ENCODE measurements around the gene MYL6B. TPM values are rescaled to one million over a fixed set of nuclear protein-coding genes. Genes with fewer than 3 reads are reported as not detected.

The MYL6B gene
- total RNA-seq, 4 donors from 2014 or later = 28.5 to 39.4 (median 33.6) TPM

DNA sequence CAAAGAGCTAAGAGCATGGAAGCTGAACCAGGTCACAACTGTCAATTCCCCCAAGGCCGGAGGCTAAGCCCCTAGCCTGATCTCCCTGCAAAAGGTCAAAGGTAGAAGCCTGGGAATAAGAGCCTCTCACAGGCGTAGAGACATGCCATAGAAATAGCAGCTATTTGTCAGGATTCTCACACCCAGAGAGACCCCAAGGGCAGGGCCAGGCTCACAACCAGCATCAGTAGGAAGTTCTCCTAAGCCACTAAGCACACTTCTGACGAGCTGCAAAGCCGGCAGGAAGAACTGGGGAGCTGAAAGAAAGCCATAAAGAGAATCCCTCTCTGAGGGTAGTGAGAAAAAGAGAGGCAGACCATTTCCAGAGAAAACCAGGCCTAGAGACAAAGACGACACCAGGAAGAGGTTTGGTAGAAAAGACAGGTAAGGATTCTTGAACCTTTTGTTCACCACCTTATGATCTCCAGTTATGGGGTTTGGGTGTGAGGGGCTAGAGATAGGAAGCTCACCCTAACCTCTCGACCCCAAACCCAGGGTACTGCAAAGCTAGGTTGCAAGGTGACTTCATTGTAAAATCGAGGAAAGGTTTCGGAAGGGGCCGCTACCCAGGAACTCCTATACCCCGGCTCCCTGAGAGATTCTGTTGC lies 35.9 kb downstream of the MYL6B start:
- TF ChIP-seq EP300 (IDR thresholded peaks at IDR 0.05) (no peak), POLR2A (IDR thresholded peaks at IDR 0.05; ENCODE audit: low read depth) (no peak), POLR2AphosphoS5 (IDR thresholded peaks at IDR 0.05) (no peak)
- TF ChIP-seq, protein P1, sequence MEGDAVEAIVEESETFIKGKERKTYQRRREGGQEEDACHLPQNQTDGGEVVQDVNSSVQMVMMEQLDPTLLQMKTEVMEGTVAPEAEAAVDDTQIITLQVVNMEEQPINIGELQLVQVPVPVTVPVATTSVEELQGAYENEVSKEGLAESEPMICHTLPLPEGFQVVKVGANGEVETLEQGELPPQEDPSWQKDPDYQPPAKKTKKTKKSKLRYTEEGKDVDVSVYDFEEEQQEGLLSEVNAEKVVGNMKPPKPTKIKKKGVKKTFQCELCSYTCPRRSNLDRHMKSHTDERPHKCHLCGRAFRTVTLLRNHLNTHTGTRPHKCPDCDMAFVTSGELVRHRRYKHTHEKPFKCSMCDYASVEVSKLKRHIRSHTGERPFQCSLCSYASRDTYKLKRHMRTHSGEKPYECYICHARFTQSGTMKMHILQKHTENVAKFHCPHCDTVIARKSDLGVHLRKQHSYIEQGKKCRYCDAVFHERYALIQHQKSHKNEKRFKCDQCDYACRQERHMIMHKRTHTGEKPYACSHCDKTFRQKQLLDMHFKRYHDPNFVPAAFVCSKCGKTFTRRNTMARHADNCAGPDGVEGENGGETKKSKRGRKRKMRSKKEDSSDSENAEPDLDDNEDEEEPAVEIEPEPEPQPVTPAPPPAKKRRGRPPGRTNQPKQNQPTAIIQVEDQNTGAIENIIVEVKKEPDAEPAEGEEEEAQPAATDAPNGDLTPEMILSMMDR (IDR thresholded peaks at IDR 0.05) = no peak
- 13% methylated on average over 9 of the region's 10 CpGs for WGBS
- peak overlapping the region; percentile 92 to 97 (median 96) for H3K27ac ChIP-seq (replicated peaks in 1 of 4)
- intact Hi-C loops (cut with DNase I) = loop anchor here (2.0 to 10.0 kb wide), 3 partner anchors 61 to 277 kb away; partner anchors contain the start of genes SPRYD4 and ZC3H10
- no peak for DNase-seq (ENCODE audit: extremely low spot score)
- H3K4me1 ChIP-seq = peaks cover 20 to 40% (median 34%) of the 10 kb centered on the region in 4 donors
- H3K9me3 ChIP-seq = no peaks in the 10 kb centered on the region
- no peaks in the 10 kb centered on the region for H3K27me3 ChIP-seq
- peaks cover 24 to 41% (median 35%) of the 10 kb centered on the region in 4 donors for H3K36me3 ChIP-seq
- peak overlapping the region; percentile 77 to 95 (median 88) for H3K4me3 ChIP-seq

DNA sequence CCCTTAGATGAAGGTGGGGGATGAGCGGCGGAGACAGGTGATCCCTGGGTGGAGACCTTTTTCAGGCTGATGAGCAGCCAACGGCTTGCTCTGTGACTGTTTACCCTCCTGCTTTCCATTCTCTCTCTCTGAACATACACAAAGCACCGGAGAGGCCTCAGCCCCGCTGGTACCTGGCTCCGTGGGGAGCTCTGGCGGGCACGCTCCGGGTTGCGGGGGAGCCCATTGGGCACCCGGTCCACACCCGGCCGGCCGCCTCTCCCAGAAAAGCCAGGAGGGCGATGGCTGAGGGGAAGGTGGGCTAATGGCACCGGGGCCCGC lies 36.4 kb downstream of the MYL6B start:
- H3K27ac ChIP-seq (replicated peaks in 1 of 4) = peak overlapping the region; percentile 92 to 97 (median 96)
- DNase-seq (ENCODE audit: extremely low spot score) = no peak
- H3K27me3 ChIP-seq = no peaks in the 10 kb centered on the region
- no CpG with 5 or more reads among the region's 17 CpGs for WGBS
- TF ChIP-seq, protein P1 (IDR thresholded peaks at IDR 0.05) = no peak
- no peak for TF ChIP-seq POLR2AphosphoS5 (IDR thresholded peaks at IDR 0.05)
- no peak for TF ChIP-seq EP300 (IDR thresholded peaks at IDR 0.05)
- no peak for TF ChIP-seq POLR2A (IDR thresholded peaks at IDR 0.05; ENCODE audit: low read depth)
- peak overlapping the region; percentile 77 to 95 (median 88) for H3K4me3 ChIP-seq
- peaks cover 20 to 40% (median 34%) of the 10 kb centered on the region in 4 donors for H3K4me1 ChIP-seq
- no peaks in the 10 kb centered on the region for H3K9me3 ChIP-seq
- intact Hi-C loops (cut with DNase I) = loop anchor here (2.0 to 10.0 kb wide), 3 partner anchors 62 to 276 kb away; partner anchors contain the start of genes SPRYD4 and ZC3H10
- peaks cover 19 to 36% (median 30%) of the 10 kb centered on the region in 4 donors for H3K36me3 ChIP-seq

- Histone ChIP-seq H3K36me3 (peaks cover 13 to 30% (median 25%) of the 10 kb centered on the region in 4 donors), H3K27me3 (no peaks in the 10 kb centered on the region), H3K27ac (replicated peaks in 1 of 4) (peak within 1 kb of the TSS; percentile 95 to 97 (median 96)), H3K9me3 (no peaks in the 10 kb centered on the region), H3K4me3 (peak within 1 kb of the TSS; percentile 77 to 95 (median 88)), H3K4me1 (peaks cover 20 to 40% (median 34%) of the 10 kb centered on the region in 4 donors)
- TF ChIP-seq POLR2AphosphoS5 (IDR thresholded peaks at IDR 0.05) (peak in 1 of 2 donors; percentile 63), POLR2A (IDR thresholded peaks at IDR 0.05; ENCODE audit: low read depth) (no peak), EP300 (IDR thresholded peaks at IDR 0.05) (no peak)
- TF ChIP-seq, protein P1 (IDR thresholded peaks at IDR 0.05) = peak; percentile 70 to 81 (median 71)
- DNase-seq (ENCODE audit: extremely low spot score) = peak; percentile 96
- intact Hi-C loops (cut with DNase I) = loop anchor here (2.0 to 10.0 kb wide), 3 partner anchors 63 to 275 kb away; partner anchors contain the start of genes SPRYD4 and ZC3H10
- under 1% methylated on average over 60 of the region's 93 CpGs for WGBS
These were observed 36.9 kb downstream of the MYL6B start, which contains the start of gene SMARCC2 for GRCh38 chr12:56189099-56189917. SMARCC2 (minus strand) TSS chr12:56189483; CDS start chr12:56189461, 22 bp downstream.

- TF ChIP-seq EP300 (IDR thresholded peaks at IDR 0.05) = no peak
- peak in 1 of 2 donors; percentile 67 for TF ChIP-seq POLR2AphosphoS5 (IDR thresholded peaks at IDR 0.05)
- intact Hi-C loops (cut with DNase I) = loop anchor here (2.0 to 10.0 kb wide), 3 partner anchors 63 to 275 kb away; partner anchors contain the start of genes SPRYD4 and ZC3H10
- H3K36me3 ChIP-seq = peaks cover 6 to 22% (median 17%) of the 10 kb centered on the region in 4 donors
These were observed 37.7 kb downstream of the MYL6B start for GRCh38 chr12:56189918-56190694.

More at GRCh38 chr12:56189918-56190694, 37.7 kb downstream of the MYL6B start:
- under 1% methylated on average over 38 of the region's 42 CpGs for WGBS
- Histone ChIP-seq H3K27me3 (no peaks in the 10 kb centered on the region), H3K27ac (replicated peaks in 1 of 4) (peak overlapping the region; percentile 95 to 97 (median 96)), H3K9me3 (no peaks in the 10 kb centered on the region), H3K4me3 (peak overlapping the region; percentile 77 to 95 (median 88)), H3K4me1 (peaks cover 20 to 40% (median 34%) of the 10 kb centered on the region in 4 donors)
- peak; percentile 95 for DNase-seq (ENCODE audit: extremely low spot score)

Measured in esophagus muscularis mucosa (tissue), 4 donors.